H1 (cell line): ENCODE data around the gene GRIP1. TPM values are rescaled to one million over a fixed set of nuclear protein-coding genes. Genes with fewer than 3 reads are reported as not detected.

Experiments used
- CTCF ChIA-PET: fragments of 300-600 bp; sonication (Branson Sonifier 250); formaldehyde crosslinking; loops from one replicate; lab custom pipeline; 2021; ENCODE audit not compliant: partially characterized antibody; lab: Charles Lee
- POLR2A ChIA-PET: fragments of 300-600 bp; sonication (Branson Sonifier 250); formaldehyde crosslinking; loops from one replicate; lab custom pipeline; 2021; ENCODE audit warnings: inconsistent platforms; ENCODE audit not compliant: partially characterized antibody; lab: Charles Lee
- DNase-seq, 2 experiments: peaks; one replicate each; pipeline versions ENCODE4 v3.0.0 to v3.0.0-alpha.2; 2010 to 2022; ENCODE audit warnings: low spot score in 2 of 2, low read depth in 1 of 2, mixed read lengths in 1 of 2
- FAIRE-seq: peaks from 2 replicates; lab custom pipeline; 2011; peaks lifted over from hg19 to GRCh38; lab: Jason Lieb, UNC
- H2AFZ ChIP-seq: 2 replicates; pipeline ENCODE4 v1.8.1; 2012; ENCODE audit warnings: low read length, inconsistent platforms
- H2AK5ac ChIP-seq: 2 replicates; pipeline ENCODE4 v1.6.1; 2013; ENCODE audit warnings: low read depth, low read length
- H2BK120ac ChIP-seq: replicated peaks from 2 replicates; pipeline ENCODE3; 2013; ENCODE audit warnings: low read depth, low read length, inconsistent platforms
- H2BK12ac ChIP-seq: 2 replicates; pipeline ENCODE4 v1.6.1; 2013; ENCODE audit warnings: low read depth, low read length
- H2BK15ac ChIP-seq: 2 replicates; pipeline ENCODE4 v1.6.1; 2013; ENCODE audit warnings: low read length
- H2BK20ac ChIP-seq: 2 replicates; pipeline ENCODE4 v1.6.1; 2013; ENCODE audit warnings: low read length
- H2BK5ac ChIP-seq: 2 replicates; pipeline ENCODE4 v1.6.1; 2013; ENCODE audit warnings: low read depth, low read length
- H3K14ac ChIP-seq: 2 replicates; pipeline ENCODE4 v1.6.1; 2013; ENCODE audit warnings: inconsistent platforms; ENCODE audit not compliant: insufficient read length
- H3K18ac ChIP-seq: 2 replicates; pipeline ENCODE4 v1.6.1; 2013; ENCODE audit warnings: low read length; ENCODE audit errors: extremely low read depth
- H3K23ac ChIP-seq: 2 replicates; pipeline ENCODE4 v1.6.1; 2013; ENCODE audit warnings: inconsistent platforms; ENCODE audit not compliant: insufficient read length
- H3K23me2 ChIP-seq: 2 replicates; pipeline ENCODE4 v1.6.1; 2013; ENCODE audit warnings: low read depth, low read length
- H3K27ac ChIP-seq: 2 replicates; pipeline ENCODE4 v1.6.1; 2011; ENCODE audit warnings: low read depth, low read length, inconsistent platforms
- H3K27me3 ChIP-seq, 4 experiments: replicated peaks in 1 of 4; 1 replicate in 1 of 4; 2 replicates in 3 of 4; pipeline versions ENCODE4 v1.6.1 to v1.8.1; 2011 to 2013; ENCODE audit warnings: low read length in 3 of 4, mild to moderate bottlenecking in 3 of 4, inconsistent platforms in 2 of 4, mixed read lengths in 2 of 4, moderate library complexity in 1 of 4; ENCODE audit not compliant: control insufficient read depth in 3 of 4, insufficient read depth in 3 of 4; ENCODE audit errors: extremely low read depth in 1 of 4
- H3K36me3 ChIP-seq, 4 experiments: 2 replicates each; pipeline versions ENCODE4 v1.6.1 to v1.8.1; 2011 to 2013; ENCODE audit warnings: mild to moderate bottlenecking in 4 of 4, low read length in 3 of 4, moderate library complexity in 2 of 4, control low read depth in 1 of 4, inconsistent platforms in 1 of 4; ENCODE audit not compliant: insufficient read depth in 4 of 4, control insufficient read depth in 2 of 4
- H3K4ac ChIP-seq: replicated peaks from 2 replicates; pipeline ENCODE3; 2013; ENCODE audit warnings: low read length, low read depth, mixed read lengths, inconsistent platforms; ENCODE audit not compliant: insufficient read length
- H3K4me1 ChIP-seq, 4 experiments: replicated peaks in 1 of 4; 1 replicate in 1 of 4; 2 replicates in 3 of 4; pipeline versions ENCODE4 v1.6.1 to v1.8.1; 2011 to 2013; ENCODE audit warnings: low read length in 3 of 4, inconsistent platforms in 2 of 4, mixed read lengths in 1 of 4; ENCODE audit not compliant: insufficient read depth in 4 of 4, control insufficient read depth in 3 of 4
- H3K4me2 ChIP-seq, 2 experiments: 2 replicates each; pipeline versions ENCODE4 v1.6.1 to v1.8.1; 2011 to 2013; ENCODE audit warnings: low read depth in 2 of 2, low read length in 2 of 2, control low read depth in 1 of 2, inconsistent platforms in 1 of 2, mild to moderate bottlenecking in 1 of 2; ENCODE audit not compliant: insufficient read depth in 1 of 2
- H3K4me3 ChIP-seq, 4 experiments: fragments of 200-600, 300-600 bp in 1 of 4; sonication (generic), shearing (Covaris generic), sonication (Bioruptor Twin) in 1 of 4; 2 replicates each; pipeline versions ENCODE4 v1.5.1 to v1.8.1; 2011 to 2016; ENCODE audit warnings: low read length in 4 of 4, low read depth in 3 of 4, control low read depth in 2 of 4, inconsistent platforms in 2 of 4, mild to moderate bottlenecking in 2 of 4, mixed read lengths in 1 of 4, moderate library complexity in 1 of 4; ENCODE audit not compliant: insufficient read depth in 2 of 4; ENCODE audit errors: extremely low read depth in 1 of 4
- H3K56ac ChIP-seq: replicated peaks from 2 replicates; pipeline ENCODE3; 2013; ENCODE audit warnings: low read depth, mild to moderate bottlenecking, mixed read lengths, low read length, inconsistent platforms; ENCODE audit not compliant: insufficient read length
- H3K79me1 ChIP-seq: 2 replicates; pipeline ENCODE4 v1.6.1; 2013; ENCODE audit warnings: low read depth, low read length, control low read depth
- H3K79me2 ChIP-seq, 2 experiments: 2 replicates each; pipeline versions ENCODE4 v1.6.1 to v1.8.1; 2012 to 2013; ENCODE audit warnings: low read length in 2 of 2, mild to moderate bottlenecking in 2 of 2, inconsistent platforms in 1 of 2; ENCODE audit not compliant: insufficient read depth in 2 of 2, control insufficient read depth in 1 of 2
- H3K9ac ChIP-seq, 4 experiments: replicated peaks in 1 of 4; 1 replicate in 1 of 4; 2 replicates in 3 of 4; pipeline versions ENCODE4 v1.6.1 to v1.8.1; 2011 to 2013; ENCODE audit warnings: low read depth in 3 of 4, low read length in 3 of 4, control low read depth in 2 of 4, mild to moderate bottlenecking in 2 of 4, moderate library complexity in 2 of 4, inconsistent platforms in 1 of 4; ENCODE audit errors: extremely low read depth in 1 of 4
- H3K9me3 ChIP-seq, 2 experiments: 2 replicates each; pipeline versions ENCODE4 v1.6.1 to v1.8.1; 2012 to 2013; ENCODE audit warnings: mild to moderate bottlenecking in 2 of 2, moderate library complexity in 2 of 2, control low read depth in 1 of 2, inconsistent platforms in 1 of 2, low read depth in 1 of 2, low read length in 1 of 2, mixed read lengths in 1 of 2; ENCODE audit not compliant: insufficient read depth in 2 of 2
- H4K20me1 ChIP-seq, 2 experiments: replicated peaks in 1 of 2; 2 replicates each; pipeline versions ENCODE3 to v1.8.1; 2011 to 2013; ENCODE audit warnings: inconsistent platforms in 2 of 2, low read length in 2 of 2, mild to moderate bottlenecking in 1 of 2; ENCODE audit not compliant: insufficient read depth in 2 of 2, control insufficient read depth in 1 of 2
- H4K5ac ChIP-seq: 2 replicates; pipeline ENCODE4 v1.6.1; 2013; ENCODE audit warnings: low read length, low read depth, mixed read lengths, inconsistent platforms; ENCODE audit not compliant: insufficient read length
- H4K8ac ChIP-seq: 2 replicates; pipeline ENCODE4 v1.8.0; 2013; ENCODE audit warnings: mild to moderate bottlenecking, moderate library complexity, low read length, inconsistent platforms; ENCODE audit not compliant: insufficient read depth; ENCODE audit errors: extremely low read depth
- H4K91ac ChIP-seq: replicated peaks from 2 replicates; pipeline ENCODE3; 2013; ENCODE audit warnings: low read length, mixed read lengths, inconsistent platforms; ENCODE audit not compliant: insufficient read length
- POLR2AphosphoS5 ChIP-seq: IDR thresholded peaks from 2 replicates; pipeline ENCODE4 v1.6.1; 2011; ENCODE audit warnings: low read depth, low read length
- RBBP5 ChIP-seq: IDR thresholded peaks from 2 replicates; pipeline ENCODE4 v1.7.1; 2012; ENCODE audit warnings: low read depth, mild to moderate bottlenecking, inconsistent platforms, low read length, moderate library complexity, borderline replicate concordance
- SP2 ChIP-seq: IDR thresholded peaks from 2 replicates; pipeline ENCODE4 v1.6.1; 2012; ENCODE audit warnings: mild to moderate bottlenecking, low read length, inconsistent platforms
- WGBS, 2 experiments: shearing (Covaris generic) in 1 of 2; methylation state at CpG; one replicate each; pipeline versions ENCODE4 v1.1.6 to v1.1.7; 2013 to 2015; ENCODE audit warnings: low lambda C conversion rate in 2 of 2, mixed read lengths in 2 of 2, inconsistent platforms in 1 of 2, low coverage in 1 of 2, missing lambda C conversion rate in 1 of 2; ENCODE audit not compliant: insufficient replicate concordance in 2 of 2, insufficient coverage in 1 of 2, insufficient read length in 1 of 2; ENCODE audit errors: extremely low coverage in 1 of 2, missing lambda C conversion rate in 1 of 2; 5-methylcytosine and 5-hydroxymethylcytosine counted together
- polyA plus RNA-seq, 7 experiments: library from polyadenylated mRNA; depleted of rRNA in 3 of 7; stranded (reverse) in 5 of 7; unstranded in 2 of 7; fragments of >200 nt in 5 of 7; fragments of 200-250 nt in 2 of 7; gene quantifications; 1 replicate in 5 of 7; 2 replicates in 1 of 7; 4 replicates in 1 of 7; pipeline versions ENCODE4 v1.2.1 to v1.2.3, GENCODE V29; 2011 to 2013; ENCODE audit warnings: missing spikeins in 2 of 7, mixed read lengths in 2 of 7
- total RNA-seq: library from RNA; stranded (reverse); fragmentation: NEBNext Ultra II Directional; extraction: Animal tissue kit (Norgen Biotek cat#: 25700); gene quantifications from 2 replicates; pipeline ENCODE4 v1.2.1, GENCODE V29; 2021

The GRIP1 gene
- total and polyA plus RNA-seq, 2 of the 8 experiments (the other 6 are each of a cell fraction or from before 2014, with no cell fraction given), result 4.5 to 27.3 TPM

- no peak for FAIRE-seq
- Histone ChIP-seq H4K20me1 (no peaks in the 10 kb centered on the region), H3K27me3 (no peaks in the 10 kb centered on the region), H4K8ac (no peak overlapping the region), H3K56ac (no peak overlapping the region), H3K9me3 (no peaks in the 10 kb centered on the region), H2AFZ (no peak overlapping the region), H3K4me3 (no peak overlapping the region), H4K5ac (no peak overlapping the region), H3K4me2 (no peak overlapping the region), H2AK5ac (no peak overlapping the region), H3K4ac (no peak overlapping the region), H3K79me2 (no peaks in the 10 kb centered on the region), H3K79me1 (no peaks in the 10 kb centered on the region), H4K91ac (no peak overlapping the region), H2BK120ac (no peak overlapping the region), H2BK12ac (no peak overlapping the region), H3K23me2 (no peaks in the 10 kb centered on the region), H3K18ac (no peak overlapping the region), H2BK15ac (no peak overlapping the region), H3K14ac (no peak overlapping the region), H3K4me1 (peaks cover 0 to 11% (median 3%) of the 10 kb centered on the region in 4 experiments; a peak in 5 of 7 replicates), H3K36me3 (no peaks in the 10 kb centered on the region), H3K27ac (no peak overlapping the region), H2BK5ac (no peak overlapping the region), H2BK20ac (no peak overlapping the region), H3K23ac (no peak overlapping the region), H3K9ac (no peak overlapping the region)
- POLR2A ChIA-PET, result interaction anchor here (1.1 kb wide), 1 partner anchor 21 kb away, joined by 3 read pairs; no protein-coding TSS in a partner anchor
- CTCF ChIA-PET, result interaction anchor here (0.6 to 1.5 kb wide), 2 partner anchors 10 to 84 kb away, joined by 3 read pairs; no protein-coding TSS in a partner anchor
- no peak for DNase-seq
- WGBS, 2 experiments, result 86% methylated on average over 3 of the region's 3 CpGs; no CpG with 5 or more reads in 1 of the 2 experiments
- TF ChIP-seq POLR2AphosphoS5 (no peak), RBBP5 (no peak), SP2 (no peak)
Measured at GRCh38 chr12:66617991-66618390, 60.9 kb downstream of the GRIP1 start.
